HL-60 (cell line): ENCODE results near the gene FJX1.

ENCODE experiments used
- CTCF ChIP-seq: IDR thresholded peaks from one replicate; pipeline ENCODE4 v1.5.1; 2011; ENCODE audit warnings: low read length, control low read depth, inconsistent platforms; ENCODE audit not compliant: insufficient read depth
- REST ChIP-seq: IDR thresholded peaks from 2 replicates; pipeline ENCODE4 v1.6.1; 2012; ENCODE audit warnings: low read depth; ENCODE audit not compliant: insufficient replicate concordance

GRCh38 chr11:35618497-35619115 lies 346 bp downstream of the FJX1 start:
- TF ChIP-seq CTCF (no peak), REST (no peak)
